ENCODE measurements around the gene PKDCC. TPM values are rescaled to one million over a fixed set of nuclear protein-coding genes. Genes with fewer than 3 reads are reported as not detected.

Gene PKDCC
- total and polyA plus RNA-seq, 2 donors (not counting 1 experiment from before 2014, with no cell fraction given), result 0.20 to 0.82 TPM

GRCh38 chr2:42073739-42074503 is 26.1 kb downstream of the PKDCC start:
- Histone ChIP-seq H3K79me2 (ENCODE audit: control insufficient read depth, insufficient read depth, low read length) (no peaks in the 10 kb centered on the region), H3K9me3 (ENCODE audit: control extremely low read depth in 1 of 3, control insufficient read depth in 2 of 3, insufficient read depth in 1 of 3, low read length in 2 of 3) (no peaks in the 10 kb centered on the region), H4K20me1 (ENCODE audit: control insufficient read depth, insufficient read depth, low read length, poor library complexity, severe bottlenecking) (no peaks in the 10 kb centered on the region), H3K36me3 (replicated peaks in 1 of 2; ENCODE audit: control extremely low read depth in 1 of 2, control insufficient read depth in 1 of 2, extremely low read depth in 1 of 2, insufficient read depth in 2 of 2, low read length in 1 of 2) (no peaks in the 10 kb centered on the region), H3K4me3 (ENCODE audit: control extremely low read depth in 1 of 5, extremely low read depth in 1 of 5, insufficient read depth in 1 of 5, low read depth in 2 of 5, low read length in 4 of 5) (no peak overlapping the region), H3K9ac (ENCODE audit: low read length) (no peak overlapping the region), H2AFZ (ENCODE audit: insufficient read depth, low read depth, low read length, poor library complexity, severe bottlenecking) (no peak overlapping the region), H3K4me2 (replicated peaks; ENCODE audit: low read depth, low read length, poor library complexity, severe bottlenecking) (no peak overlapping the region), H3K27ac (ENCODE audit: low read length in 2 of 2) (no peak overlapping the region), H3K4me1 (ENCODE audit: control insufficient read depth in 2 of 2, insufficient read depth in 2 of 2, low read length in 2 of 2) (no peaks in the 10 kb centered on the region), H3K27me3 (replicated peaks in 1 of 4; ENCODE audit: control extremely low read depth in 1 of 4, control insufficient read depth in 3 of 4, insufficient read depth in 4 of 4, low read length in 3 of 4) (peaks cover 0 to 5% (median 0%) of the 10 kb centered on the region in 4 experiments)
- no peak for ATAC-seq (ENCODE audit: low read depth)
- Mint-ChIP-seq H3K4me3 (no peak overlapping the region), H3K27ac (no peak overlapping the region), H3K9me3 (ENCODE audit: insufficient read depth) (no peaks in the 10 kb centered on the region), H3K4me1 (no peaks in the 10 kb centered on the region), H3K27me3 (peaks cover 26% of the 10 kb centered on the region)
- ChIA-PET POLR2A (no interaction called here), CTCF (interaction anchor here (2.6 kb wide), 1 partner anchor 13 kb away, joined by 7 read pairs; no protein-coding TSS in a partner anchor)
- no peak for TF ChIP-seq EZH2 (IDR thresholded peaks at IDR 0.05; ENCODE audit: borderline replicate concordance, insufficient read depth, low read depth, low read length, poor library complexity, severe bottlenecking)
- TF ChIP-seq CTCF (IDR thresholded peaks at IDR 0.05), result no peak
- 88% methylated on average over 2 of the region's 2 CpGs for WGBS (ENCODE audit: insufficient coverage)
- DNase-seq, result no peak
- intact Hi-C loops (cut with micrococcal nuclease), result no loop called here

GRCh38 chr2:42074661-42075060 is 26.8 kb downstream of the PKDCC start:
- no peak overlapping the region for H3K4me3 ChIP-seq (ENCODE audit: control extremely low read depth in 1 of 5, extremely low read depth in 1 of 5, insufficient read depth in 1 of 5, low read depth in 2 of 5, low read length in 4 of 5)
- 90% methylated on average over 2 of the region's 2 CpGs for WGBS (ENCODE audit: insufficient coverage)
- H3K36me3 ChIP-seq (replicated peaks in 1 of 2; ENCODE audit: control extremely low read depth in 1 of 2, control insufficient read depth in 1 of 2, extremely low read depth in 1 of 2, insufficient read depth in 2 of 2, low read length in 1 of 2), result no peaks in the 10 kb centered on the region
- no peaks in the 10 kb centered on the region for H3K27me3 ChIP-seq (replicated peaks in 1 of 4; ENCODE audit: control extremely low read depth in 1 of 4, control insufficient read depth in 3 of 4, insufficient read depth in 4 of 4, low read length in 3 of 4)
- no peak overlapping the region for H3K27ac Mint-ChIP-seq
- DNase-seq, result no peak
- H3K9ac ChIP-seq (ENCODE audit: low read length), result no peak overlapping the region
- no peaks in the 10 kb centered on the region for H3K9me3 Mint-ChIP-seq (ENCODE audit: insufficient read depth)
- no peak overlapping the region for H3K27ac ChIP-seq (ENCODE audit: low read length in 2 of 2)
- CTCF ChIA-PET, result interaction anchor here (2.6 kb wide), 1 partner anchor 12 kb away, joined by 7 read pairs; no protein-coding TSS in a partner anchor
- H3K4me3 Mint-ChIP-seq, result no peak overlapping the region
- no peaks in the 10 kb centered on the region for H4K20me1 ChIP-seq (ENCODE audit: control insufficient read depth, insufficient read depth, low read length, poor library complexity, severe bottlenecking)
- no peak for TF ChIP-seq EZH2 (IDR thresholded peaks at IDR 0.05; ENCODE audit: borderline replicate concordance, insufficient read depth, low read depth, low read length, poor library complexity, severe bottlenecking)
- TF ChIP-seq CTCF (IDR thresholded peaks at IDR 0.05), result no peak
- no peaks in the 10 kb centered on the region for H3K4me1 ChIP-seq (ENCODE audit: control insufficient read depth in 2 of 2, insufficient read depth in 2 of 2, low read length in 2 of 2)
- POLR2A ChIA-PET, result no interaction called here
- no peak for ATAC-seq (ENCODE audit: low read depth)
- no peak overlapping the region for H3K4me2 ChIP-seq (replicated peaks; ENCODE audit: low read depth, low read length, poor library complexity, severe bottlenecking)
- H3K79me2 ChIP-seq (ENCODE audit: control insufficient read depth, insufficient read depth, low read length), result no peaks in the 10 kb centered on the region
- peaks cover 29% of the 10 kb centered on the region for H3K27me3 Mint-ChIP-seq
- H3K9me3 ChIP-seq (ENCODE audit: control extremely low read depth in 1 of 3, control insufficient read depth in 2 of 3, insufficient read depth in 1 of 3, low read length in 2 of 3), result no peaks in the 10 kb centered on the region
- no peak overlapping the region for H2AFZ ChIP-seq (ENCODE audit: insufficient read depth, low read depth, low read length, poor library complexity, severe bottlenecking)
- intact Hi-C loops (cut with micrococcal nuclease), result no loop called here
- no peaks in the 10 kb centered on the region for H3K4me1 Mint-ChIP-seq
